Stomach (tissue), 4 donors: ENCODE measurements around the gene CSNK2B.

ENCODE experiments used
- CTCF ChIP-seq, 7 experiments: fragments of 450-650 bp in 4 of 7; fragments of 200-600 bp in 3 of 7; sonication (generic) in 3 of 7; IDR thresholded peaks; one replicate each; pipeline ENCODE4 v1.5.1; 2016 to 2019; ENCODE audit warnings: antibody characterized with exemption in 7 of 7, control low read depth in 2 of 7, mild to moderate bottlenecking in 1 of 7
- EP300 ChIP-seq: sonication (generic); formaldehyde crosslinking; IDR thresholded peaks from one replicate; pipeline ENCODE4 v1.6.1; 2017; ENCODE audit warnings: antibody characterized with exemption
- POLR2A ChIP-seq, 4 donors: fragments of 450-650 bp; IDR thresholded peaks; one replicate each; pipeline ENCODE4 v1.6.1; 2016; ENCODE audit warnings: antibody characterized with exemption in 4 of 4, control low read depth in 2 of 4, mild to moderate bottlenecking in 1 of 4, moderate library complexity in 1 of 4
- POLR2AphosphoS5 ChIP-seq, 3 donors: sonication (generic); formaldehyde crosslinking; IDR thresholded peaks; one replicate each; pipeline ENCODE4 v1.6.1; 2016; ENCODE audit warnings: antibody characterized with exemption in 3 of 3

- TF ChIP-seq POLR2A (IDR thresholded peaks at IDR 0.05) (no peak), CTCF (IDR thresholded peaks at IDR 0.05) (no peak), POLR2AphosphoS5 (IDR thresholded peaks at IDR 0.05) (no peak), EP300 (no peak)
Measured at GRCh38 chr6:31636698-31637596, 28.9 kb upstream of the CSNK2B start.
